Hepatocyte (in vitro differentiated cells): ENCODE data around the gene ATP8B3.

Experiments
- CTCF ChIP-seq: fragments of 200-600 bp; sonication (generic); IDR thresholded peaks from 2 replicates; pipeline ENCODE4 v1.5.1; 2016; ENCODE audit warnings: antibody characterized with exemption, mild to moderate bottlenecking; ENCODE audit not compliant: poor library complexity
- EZH2 ChIP-seq: fragments of 200-600 bp; sonication (generic); IDR thresholded peaks from 2 replicates; pipeline ENCODE4 v1.6.1; 2016; ENCODE audit warnings: antibody characterized with exemption, mild to moderate bottlenecking, borderline replicate concordance
- EZH2phosphoT487 ChIP-seq: fragments of 200-600 bp; sonication (generic); IDR thresholded peaks from one replicate; pipeline ENCODE4 v1.6.1; 2018; ENCODE audit warnings: antibody characterized with exemption, mild to moderate bottlenecking, low read depth, moderate library complexity; ENCODE audit not compliant: unreplicated experiment, severe bottlenecking

- TF ChIP-seq CTCF (no peak), EZH2phosphoT487 (no peak), EZH2 (no peak)
Observed at GRCh38 chr19:1744822-1745563, 67.1 kb downstream of the ATP8B3 start.
